ENCODE results near the gene OR1N1. TPM values are rescaled to one million over a fixed set of nuclear protein-coding genes. Genes with fewer than 3 reads are reported as not detected.

OR1N1 gene
- total RNA-seq = not detected

- H3K27ac ChIP-seq = no peak within 1 kb of the TSS
- no peaks in the 10 kb centered on the region for H3K27me3 ChIP-seq
- H3K36me3 ChIP-seq = no peaks in the 10 kb centered on the region
- DNase-seq (ENCODE audit: extremely low spot score in 2 of 2) = no peak
- no peaks in the 10 kb centered on the region for H3K9me3 ChIP-seq
- no peaks in the 10 kb centered on the region for H3K4me1 ChIP-seq
- intact Hi-C loops (cut with DNase I) = no loop called here
- no peak for TF ChIP-seq POLR2AphosphoS5 (IDR thresholded peaks at IDR 0.05; ENCODE audit: insufficient read depth in 1 of 2, low read depth in 1 of 2)
- no peak for TF ChIP-seq CTCF (IDR thresholded peaks at IDR 0.05)
- TF ChIP-seq POLR2A (IDR thresholded peaks at IDR 0.05) = no peak
- H3K4me3 ChIP-seq = no peak within 1 kb of the TSS
Observed at GRCh38 chr9:122527193-122527592, at the start of gene OR1N1. TSS of gene OR1N1 (minus strand) at chr9:122527293. CDS start at chr9:122527293, 0 bp downstream.

GRCh38 chr9:122572456-122572855, 45.4 kb upstream of the OR1N1 start:
- H3K4me1 ChIP-seq = no peaks in the 10 kb centered on the region
- H3K27ac ChIP-seq = no peak overlapping the region
- intact Hi-C loops (cut with DNase I) = no loop called here
- no peak for DNase-seq (ENCODE audit: extremely low spot score in 2 of 2)
- H3K9me3 ChIP-seq = no peaks in the 10 kb centered on the region
- no peak overlapping the region for H3K4me3 ChIP-seq
- H3K27me3 ChIP-seq = no peaks in the 10 kb centered on the region
- H3K36me3 ChIP-seq = no peaks in the 10 kb centered on the region
- TF ChIP-seq POLR2AphosphoS5 (IDR thresholded peaks at IDR 0.05; ENCODE audit: insufficient read depth in 1 of 2, low read depth in 1 of 2) (no peak), POLR2A (IDR thresholded peaks at IDR 0.05) (no peak), CTCF (IDR thresholded peaks at IDR 0.05) (no peak)

GRCh38 chr9:122567901-122568300, 40.8 kb upstream of the OR1N1 start:
- TF ChIP-seq CTCF (IDR thresholded peaks at IDR 0.05) = no peak
- TF ChIP-seq POLR2A (IDR thresholded peaks at IDR 0.05) = no peak
- TF ChIP-seq POLR2AphosphoS5 (IDR thresholded peaks at IDR 0.05; ENCODE audit: insufficient read depth in 1 of 2, low read depth in 1 of 2) = no peak
- Histone ChIP-seq H3K4me3 (no peak overlapping the region), H3K4me1 (no peaks in the 10 kb centered on the region), H3K9me3 (no peaks in the 10 kb centered on the region), H3K27ac (no peak overlapping the region), H3K27me3 (no peaks in the 10 kb centered on the region), H3K36me3 (no peaks in the 10 kb centered on the region)
- intact Hi-C loops (cut with DNase I) = no loop called here
- no peak for DNase-seq (ENCODE audit: extremely low spot score in 2 of 2)

- H3K4me3 ChIP-seq = no peak overlapping the region
- TF ChIP-seq POLR2A (IDR thresholded peaks at IDR 0.05) = no peak
- TF ChIP-seq POLR2AphosphoS5 (IDR thresholded peaks at IDR 0.05; ENCODE audit: insufficient read depth in 1 of 2, low read depth in 1 of 2) = no peak
- TF ChIP-seq CTCF (IDR thresholded peaks at IDR 0.05) = no peak
- no peak overlapping the region for H3K27ac ChIP-seq
- H3K36me3 ChIP-seq = no peaks in the 10 kb centered on the region
- H3K27me3 ChIP-seq = no peaks in the 10 kb centered on the region
- no peaks in the 10 kb centered on the region for H3K4me1 ChIP-seq
- no peaks in the 10 kb centered on the region for H3K9me3 ChIP-seq
- no peak for DNase-seq (ENCODE audit: extremely low spot score in 2 of 2)
- intact Hi-C loops (cut with DNase I) = no loop called here
Observed at GRCh38 chr9:122562134-122562760, 35.2 kb upstream of the OR1N1 start.

- intact Hi-C loops (cut with DNase I) = no loop called here
- H3K27me3 ChIP-seq = no peaks in the 10 kb centered on the region
- DNase-seq (ENCODE audit: extremely low spot score in 2 of 2) = no peak
- H3K27ac ChIP-seq = no peak overlapping the region
- no peaks in the 10 kb centered on the region for H3K4me1 ChIP-seq
- no peaks in the 10 kb centered on the region for H3K36me3 ChIP-seq
- H3K4me3 ChIP-seq = no peak overlapping the region
- H3K9me3 ChIP-seq = no peaks in the 10 kb centered on the region
- TF ChIP-seq CTCF (IDR thresholded peaks at IDR 0.05) (no peak), POLR2A (IDR thresholded peaks at IDR 0.05) (no peak), POLR2AphosphoS5 (IDR thresholded peaks at IDR 0.05; ENCODE audit: insufficient read depth in 1 of 2, low read depth in 1 of 2) (no peak)
Observed at GRCh38 chr9:122561446-122561845, 34.4 kb upstream of the OR1N1 start.

Data from vagina (tissue), 2 donors.